HG02884 (cell line): ENCODE data around the gene DOCK1.
"Not testable (repeated sequence)": the region's sequence is repeated elsewhere in the genome, so short reads cannot be mapped to it uniquely, and the experiment has no call there.

Source experiments
- ATAC-seq: cut with Tn5 transposase; IDR thresholded peaks from one replicate; pipeline ENCODE4 v1.9.1; 2021; ENCODE audit warnings: mild to moderate bottlenecking, moderate library complexity; ENCODE audit not compliant: unreplicated experiment

DOCK1 gene

GRCh38 chr10:126902157-126902556, 3.1 kb upstream of the DOCK1 start:
- ATAC-seq = no peak

GRCh38 chr10:126903656-126904360, 1.4 kb upstream of the DOCK1 start:
- ATAC-seq = no peak

GRCh38 chr10:126904516-126904817, 761 bp upstream of the DOCK1 start:
- no peak for ATAC-seq

GRCh38 chr10:126905776-126906703, 812 bp downstream of the DOCK1 start:
- ATAC-seq = no peak

GRCh38 chr10:126906704-126907422, 1.6 kb downstream of the DOCK1 start:
- no peak for ATAC-seq

DNA sequence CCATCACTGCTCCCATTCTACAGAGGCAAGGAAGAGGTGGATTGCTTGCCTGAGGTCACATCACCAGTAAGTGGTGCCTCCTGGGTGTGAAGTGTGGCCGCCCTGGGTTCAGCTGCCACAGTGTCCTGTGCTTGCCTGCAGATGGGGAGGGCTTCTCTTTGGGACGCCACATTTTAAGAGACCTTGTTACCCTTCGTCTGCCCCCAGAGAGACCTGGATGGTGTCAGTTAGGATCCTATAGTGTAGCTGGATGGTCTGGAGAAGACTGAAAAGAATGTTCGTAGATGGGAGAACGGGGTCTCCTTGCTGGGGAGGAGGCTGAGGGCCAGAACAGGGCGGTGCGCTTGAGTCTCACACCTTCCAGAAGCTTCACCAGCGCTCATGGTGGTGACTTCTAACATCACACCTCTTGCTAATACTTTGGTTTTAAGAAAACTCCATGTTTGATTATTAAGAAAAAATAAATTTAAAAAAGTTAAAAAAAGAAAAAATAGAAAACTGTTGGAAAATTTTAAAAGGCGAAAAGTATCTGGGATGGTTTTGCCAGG, 2.3 kb downstream of the DOCK1 start:
- ATAC-seq = no peak

GRCh38 chr10:126908225-126908624, 3.0 kb downstream of the DOCK1 start:
- no peak for ATAC-seq

DNA sequence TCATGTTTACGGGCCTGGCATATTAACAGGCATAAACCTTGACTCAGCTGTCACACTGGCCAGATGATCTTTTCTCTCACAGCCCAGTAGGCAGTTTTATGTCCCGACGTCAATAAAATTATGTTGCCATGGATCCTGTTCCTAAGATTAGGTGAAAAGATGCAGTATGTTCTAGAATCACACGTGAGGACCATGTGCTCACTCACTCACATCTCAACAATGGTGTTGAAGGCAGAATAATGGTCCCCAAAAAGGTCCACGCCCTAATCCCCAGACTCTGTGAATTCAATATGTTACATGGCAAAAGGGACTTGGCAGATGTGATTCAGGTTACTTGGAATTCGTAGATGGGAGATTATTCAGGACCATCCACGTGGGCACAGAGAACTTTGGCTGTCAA, 3.5 kb downstream of the DOCK1 start:
- ATAC-seq = no peak

GRCh38 chr10:126909147-126909546, 3.9 kb downstream of the DOCK1 start:
- ATAC-seq = no peak

GRCh38 chr10:126910196-126910595, 5.0 kb downstream of the DOCK1 start:
- ATAC-seq = no peak

DNA sequence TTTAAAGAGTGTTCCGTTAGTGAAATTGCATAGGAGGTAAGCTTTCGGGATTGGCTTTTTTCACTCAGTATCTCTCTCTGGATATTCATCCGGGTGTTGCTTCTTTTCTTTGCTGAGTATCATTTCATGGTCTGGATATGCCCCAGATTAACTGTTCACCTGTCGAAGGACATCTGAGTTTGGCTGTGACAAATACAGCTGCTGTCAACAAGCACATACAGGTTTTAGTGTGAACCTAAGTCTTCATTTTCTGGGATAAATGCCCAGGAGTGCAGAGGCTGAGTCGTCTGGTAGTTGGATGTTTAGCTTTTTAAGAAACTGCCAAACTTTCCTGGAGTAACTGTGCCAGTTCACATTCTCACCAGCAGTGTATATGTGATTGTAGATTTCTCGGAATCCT, 5.6 kb downstream of the DOCK1 start:
- no peak for ATAC-seq

GRCh38 chr10:126911301-126911700, 6.1 kb downstream of the DOCK1 start:
- ATAC-seq = no peak

GRCh38 chr10:126913316-126913715, 8.1 kb downstream of the DOCK1 start:
- no peak for ATAC-seq

DNA sequence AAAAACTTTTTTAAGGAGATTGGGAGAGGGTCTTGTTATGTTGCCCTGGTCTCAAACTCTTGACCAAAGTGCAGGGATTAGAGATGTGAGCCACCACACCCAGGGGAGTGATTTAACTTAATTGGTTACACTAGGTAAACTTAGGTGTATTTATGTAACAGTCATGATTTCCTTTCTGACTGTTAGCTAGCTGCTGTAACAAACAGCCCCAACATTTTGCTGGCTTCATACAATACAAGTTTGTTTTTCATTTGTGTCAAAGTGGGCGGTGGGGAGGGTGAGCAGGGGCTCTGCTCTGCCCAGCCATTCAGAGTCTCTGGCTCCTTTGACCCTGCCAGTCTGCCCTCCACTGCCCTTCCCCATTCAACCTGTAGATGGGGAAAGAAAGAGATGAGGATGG, 9.3 kb downstream of the DOCK1 start:
- no peak for ATAC-seq

GRCh38 chr10:126916952-126917351, 11.7 kb downstream of the DOCK1 start:
- ATAC-seq = not testable (repeated sequence)

DNA sequence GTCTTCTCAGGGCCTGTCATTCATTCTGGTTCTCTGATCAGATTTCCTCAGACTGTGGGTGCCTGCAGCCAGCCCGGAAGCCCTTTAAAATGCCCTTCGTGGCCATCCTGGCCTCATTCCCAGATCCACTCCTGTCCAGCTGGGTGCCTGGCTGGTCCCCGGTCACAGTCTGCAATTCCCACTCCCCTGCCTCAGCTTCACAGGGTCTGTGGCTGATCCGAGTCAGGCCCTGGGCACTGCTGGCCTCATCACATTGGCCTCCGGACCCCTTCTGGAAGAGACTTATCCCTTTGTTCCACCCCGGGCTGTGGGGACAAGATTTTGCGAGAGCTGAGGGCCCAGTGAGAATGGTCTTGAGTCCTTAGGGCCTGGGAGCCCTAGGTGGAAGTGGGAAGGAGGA, 12.1 kb downstream of the DOCK1 start:
- no peak for ATAC-seq

DNA sequence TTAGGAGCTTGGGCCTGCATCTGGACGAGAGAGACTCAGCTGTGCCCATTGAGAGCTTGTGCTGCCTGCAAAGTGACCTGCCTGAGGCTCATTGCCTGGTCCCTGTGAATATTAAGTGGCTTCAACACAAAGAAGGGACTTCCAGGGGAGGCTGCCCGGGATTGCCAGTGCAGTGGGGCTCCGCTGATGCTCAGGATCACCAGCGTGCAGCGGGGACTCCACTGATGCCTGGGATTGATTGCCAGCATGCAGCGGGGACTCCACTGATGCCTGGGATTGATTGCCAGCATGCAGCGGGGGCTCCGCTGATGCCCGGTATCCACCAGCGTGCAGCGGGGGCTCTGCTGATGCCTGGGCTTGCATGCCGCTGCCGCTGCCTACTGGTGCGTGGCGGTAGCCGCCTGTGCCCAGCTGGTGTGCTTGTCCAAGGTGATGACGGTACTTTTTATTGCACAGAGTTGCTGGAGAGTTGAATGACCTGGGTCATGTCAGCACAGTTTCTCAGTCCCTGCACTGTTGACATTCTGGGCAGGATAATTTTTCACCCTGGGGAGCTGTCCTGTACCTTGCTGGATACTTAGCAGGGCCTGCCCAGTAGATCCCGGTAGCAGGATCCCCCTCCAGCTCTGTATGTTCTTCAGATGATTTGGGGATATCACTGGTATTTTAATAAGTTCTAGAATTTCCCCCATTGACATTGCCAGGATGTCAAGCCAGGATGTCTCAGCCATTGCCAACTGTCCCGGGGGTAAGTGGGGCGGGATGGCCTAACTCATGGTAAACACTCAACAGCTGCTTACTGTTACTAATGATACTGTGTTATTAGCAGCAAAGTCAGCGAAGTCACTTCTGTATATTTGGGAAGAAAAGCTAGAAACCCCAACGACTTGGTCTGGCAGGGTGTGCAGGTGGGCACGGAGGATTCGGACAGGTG, 13.0 kb downstream of the DOCK1 start:
- ATAC-seq = no peak

- ATAC-seq = no peak
These were observed 14.2 kb downstream of the DOCK1 start for GRCh38 chr10:126919426-126919825.

- no peak for ATAC-seq
These were observed 15.9 kb downstream of the DOCK1 start for GRCh38 chr10:126921162-126921561.

- no peak for ATAC-seq
These were observed 16.8 kb downstream of the DOCK1 start for GRCh38 chr10:126921974-126922525.
